Transverse colon (tissue), 3 donors: ENCODE measurements around the gene SLC6A13.

Source experiments
- POLR2A ChIP-seq: fragments of 450-650 bp; IDR thresholded peaks from one replicate; pipeline ENCODE4 v1.6.1; 2016; ENCODE audit warnings: antibody characterized with exemption, mild to moderate bottlenecking, moderate library complexity
- TF ChIP-seq, protein P1 (sequence below), 5 experiments: fragments of 200-600 bp in 3 of 5; fragments of 450-650 bp in 2 of 5; sonication (generic) in 3 of 5; IDR thresholded peaks; 1 replicate in 2 of 5; 2 replicates in 3 of 5; pipeline ENCODE4 v1.5.1; 2016 to 2017; ENCODE audit warnings: antibody characterized with exemption in 5 of 5, inconsistent platforms in 3 of 5, mild to moderate bottlenecking in 2 of 5, moderate library complexity in 1 of 5

DNA sequence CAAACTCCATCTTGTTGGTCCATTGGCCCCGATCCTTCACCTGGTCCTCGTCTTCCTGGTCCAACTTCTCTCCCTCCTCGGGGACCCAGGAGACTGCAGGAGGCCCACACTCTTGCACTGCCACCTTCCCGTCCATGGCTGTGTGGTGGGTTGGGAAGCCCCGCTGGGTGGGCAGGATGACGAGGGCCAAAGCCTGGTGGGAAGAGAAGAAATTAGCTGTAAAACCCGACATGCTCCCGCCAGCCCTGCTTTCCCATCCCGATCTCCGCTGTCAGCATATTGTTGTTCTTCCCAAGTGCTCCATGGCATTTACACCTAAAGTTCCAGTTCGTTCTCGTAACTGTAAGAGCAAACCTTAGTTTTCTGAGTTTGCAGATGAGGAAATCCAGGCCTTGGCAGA lies 52.8 kb downstream of the SLC6A13 start:
- TF ChIP-seq POLR2A = no peak
- TF ChIP-seq, protein P1, sequence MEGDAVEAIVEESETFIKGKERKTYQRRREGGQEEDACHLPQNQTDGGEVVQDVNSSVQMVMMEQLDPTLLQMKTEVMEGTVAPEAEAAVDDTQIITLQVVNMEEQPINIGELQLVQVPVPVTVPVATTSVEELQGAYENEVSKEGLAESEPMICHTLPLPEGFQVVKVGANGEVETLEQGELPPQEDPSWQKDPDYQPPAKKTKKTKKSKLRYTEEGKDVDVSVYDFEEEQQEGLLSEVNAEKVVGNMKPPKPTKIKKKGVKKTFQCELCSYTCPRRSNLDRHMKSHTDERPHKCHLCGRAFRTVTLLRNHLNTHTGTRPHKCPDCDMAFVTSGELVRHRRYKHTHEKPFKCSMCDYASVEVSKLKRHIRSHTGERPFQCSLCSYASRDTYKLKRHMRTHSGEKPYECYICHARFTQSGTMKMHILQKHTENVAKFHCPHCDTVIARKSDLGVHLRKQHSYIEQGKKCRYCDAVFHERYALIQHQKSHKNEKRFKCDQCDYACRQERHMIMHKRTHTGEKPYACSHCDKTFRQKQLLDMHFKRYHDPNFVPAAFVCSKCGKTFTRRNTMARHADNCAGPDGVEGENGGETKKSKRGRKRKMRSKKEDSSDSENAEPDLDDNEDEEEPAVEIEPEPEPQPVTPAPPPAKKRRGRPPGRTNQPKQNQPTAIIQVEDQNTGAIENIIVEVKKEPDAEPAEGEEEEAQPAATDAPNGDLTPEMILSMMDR (IDR thresholded peaks at IDR 0.05) = no peak
